Mesenteric fat pad (tissue), 1 donor: ENCODE data around the gene CNTNAP5. TPM values are rescaled to one million over a fixed set of nuclear protein-coding genes. Genes with fewer than 3 reads are reported as not detected.

ENCODE experiments used
- DNase-seq: peaks from one replicate; pipeline ENCODE4 v3.0.0-alpha.2; 2020; ENCODE audit warnings: low spot score
- total RNA-seq: library from RNA; stranded (reverse); fragmentation: NEBNext Ultra II Directional; extraction: Animal tissue kit (Norgen Biotek cat#: 25700); gene quantifications from one replicate; pipeline ENCODE4 v1.2.1, GENCODE V29; 2021
- donor health status: DM: yes; HTN: yes; CAD: no.

The CNTNAP5 gene
- total RNA-seq, 1 donor from 2014 or later, result not detected

DNA sequence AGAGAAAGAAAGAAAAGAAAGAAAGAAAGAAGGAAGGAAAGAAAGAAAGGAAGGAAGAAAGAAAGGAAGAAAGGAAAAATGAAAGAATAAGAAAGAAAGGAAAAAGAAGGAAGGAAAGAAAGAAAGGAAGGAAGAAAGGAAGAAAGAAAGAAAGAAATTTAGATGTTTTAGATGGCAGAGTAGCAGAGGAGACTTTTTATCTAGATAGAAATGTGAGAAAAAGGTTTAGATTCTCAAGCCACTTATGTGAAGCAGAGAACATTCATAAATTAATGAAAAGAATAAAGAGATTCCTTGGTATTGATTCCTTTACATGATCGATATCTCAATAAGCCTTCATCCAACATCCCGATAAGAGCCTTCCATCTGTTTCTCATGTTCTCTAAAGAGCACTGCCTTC is 513.5 kb downstream of the CNTNAP5 start:
- no peak for DNase-seq

DNA sequence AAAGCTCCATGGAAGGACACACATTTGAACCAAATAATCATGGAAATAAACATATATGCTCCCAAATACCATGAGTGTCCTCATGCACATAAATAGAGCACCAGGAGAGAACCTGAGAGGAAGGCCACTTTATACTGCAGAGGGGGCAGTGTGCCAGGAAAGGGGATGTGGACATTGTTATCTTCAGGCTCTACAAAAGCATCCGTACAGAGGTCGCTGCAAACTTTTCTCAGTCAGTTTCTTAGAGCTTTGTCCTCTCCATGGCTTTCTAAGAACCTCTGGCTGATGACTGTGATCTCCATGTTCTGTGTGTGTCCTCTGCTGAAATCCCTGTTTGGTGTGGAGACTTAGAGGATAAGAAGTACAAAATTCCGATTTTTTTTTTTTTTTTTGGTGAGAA is 515.7 kb downstream of the CNTNAP5 start:
- DNase-seq, result no peak

DNA sequence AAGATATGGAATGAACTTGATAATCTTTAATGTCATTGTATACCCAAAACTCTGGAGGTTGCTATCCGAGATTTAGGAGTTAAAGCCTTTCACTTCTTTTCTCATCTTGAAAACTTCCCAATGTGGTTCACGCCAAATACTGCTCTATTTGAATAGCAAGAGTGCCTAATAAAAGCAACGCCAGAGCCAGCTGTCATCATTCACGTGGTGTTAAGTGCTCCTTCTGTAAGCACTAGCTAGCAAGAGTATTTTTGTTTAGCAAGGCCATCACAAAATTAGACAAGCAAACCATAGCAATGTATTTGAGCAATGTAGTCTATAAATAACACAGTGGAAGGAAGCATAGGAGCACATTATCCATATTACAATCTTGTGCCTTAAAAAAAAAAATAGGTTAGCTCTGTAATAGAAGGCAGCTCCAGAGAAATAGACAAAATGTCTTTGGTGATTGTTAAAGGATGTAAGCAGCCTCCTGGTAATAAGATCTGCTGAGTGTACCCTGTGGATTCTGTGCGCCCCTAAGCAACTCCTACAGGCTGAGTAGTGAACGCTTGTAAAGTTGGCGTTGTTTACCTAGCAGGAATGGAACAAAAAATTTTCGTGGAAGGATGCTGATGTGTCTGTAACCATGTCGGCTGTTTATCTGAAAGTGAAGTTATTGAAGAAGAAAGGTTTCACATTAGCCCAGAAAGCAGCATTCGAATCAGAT is 518.0 kb downstream of the CNTNAP5 start:
- DNase-seq, result no peak

DNA sequence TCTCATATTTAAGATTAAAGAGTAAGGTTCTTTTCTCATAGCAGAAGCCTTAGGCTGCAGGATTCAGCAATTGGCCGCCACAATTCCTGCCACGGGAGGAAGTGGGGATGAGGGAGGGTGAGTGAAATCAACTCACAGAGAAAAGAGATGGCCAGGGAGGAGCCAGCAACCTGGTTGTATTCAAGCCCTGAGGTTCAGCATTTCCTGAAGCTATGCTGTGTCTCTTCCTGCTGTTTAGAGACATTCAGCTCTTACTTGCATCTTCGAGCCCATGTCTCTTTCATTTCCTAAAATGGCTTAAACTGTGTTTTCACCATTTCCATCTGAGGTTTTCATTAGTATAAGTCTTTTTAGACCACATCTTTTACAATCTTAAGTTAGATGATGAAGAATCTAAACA is 522.6 kb downstream of the CNTNAP5 start:
- no peak for DNase-seq

DNA sequence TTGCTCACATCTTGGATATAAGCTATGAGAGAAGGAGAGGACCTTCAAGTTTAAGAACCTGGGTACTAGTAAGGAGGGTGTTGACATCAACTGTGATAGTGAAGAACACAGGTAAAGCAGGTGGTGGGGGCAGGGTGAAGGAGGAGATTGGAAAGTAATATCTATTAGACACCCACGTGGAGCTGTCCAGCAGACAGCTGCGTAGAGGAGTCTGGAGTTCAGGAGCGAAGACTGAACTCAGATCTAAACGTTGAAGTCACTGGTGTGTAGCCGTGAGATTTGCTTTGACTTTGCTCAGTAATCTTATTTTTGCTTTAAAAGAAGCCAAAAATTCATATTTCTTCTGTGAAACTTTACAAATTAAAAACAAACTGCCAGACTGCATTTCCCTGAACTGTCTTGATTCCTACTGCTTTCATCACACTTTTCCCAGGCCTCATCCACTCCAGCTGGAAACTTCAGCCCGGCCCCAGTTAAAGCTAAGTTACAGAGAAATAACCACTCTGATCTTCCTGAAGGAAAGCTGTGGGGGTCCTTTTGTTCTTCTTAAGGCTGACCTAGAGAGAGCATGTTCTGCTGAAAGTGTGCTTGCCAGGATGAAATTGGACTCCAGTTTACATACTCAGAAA is 533.3 kb downstream of the CNTNAP5 start:
- no peak for DNase-seq

DNA sequence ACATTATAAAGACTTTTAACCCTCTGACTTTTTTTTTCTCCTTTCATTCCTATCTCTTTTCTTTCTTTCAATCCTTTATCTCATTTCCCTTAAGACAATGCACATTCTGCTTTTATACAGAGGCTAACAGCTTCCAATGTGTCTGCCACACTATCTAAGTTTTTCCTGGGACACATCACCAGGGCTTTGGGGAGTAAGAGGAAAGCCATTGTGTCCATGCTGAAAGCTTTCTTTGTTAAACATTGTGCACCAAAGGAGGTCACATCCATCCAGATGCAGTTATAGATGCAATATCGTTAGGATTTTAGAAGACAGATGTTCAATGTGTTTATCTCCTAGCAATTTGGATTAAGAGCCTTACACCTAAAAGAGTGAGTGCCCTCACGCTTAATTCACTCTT is 534.1 kb downstream of the CNTNAP5 start:
- DNase-seq, result no peak

DNA sequence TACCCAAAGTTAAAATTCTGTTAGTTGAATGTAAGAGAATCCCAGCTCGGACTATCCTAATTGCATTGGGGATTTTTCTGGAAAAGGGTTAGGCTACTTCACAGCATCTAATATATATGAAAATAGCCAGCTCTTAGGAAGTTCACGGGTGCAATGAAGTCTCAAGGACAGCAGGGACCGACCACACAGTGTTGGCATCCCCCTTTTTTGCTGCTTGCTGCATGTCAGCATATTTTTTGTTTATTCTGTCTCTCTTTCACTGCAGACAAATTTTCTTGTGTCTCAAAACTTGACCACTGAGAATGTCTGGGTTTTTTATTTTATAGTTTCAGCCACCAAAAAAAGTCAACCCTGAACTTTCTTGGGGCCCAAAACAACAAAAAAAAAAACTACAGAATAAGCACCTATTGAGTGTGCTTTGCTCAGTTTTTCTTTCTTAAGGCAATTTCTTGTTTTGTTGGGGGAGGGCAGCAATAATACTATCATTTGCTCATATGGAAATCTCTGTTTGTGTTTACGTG is 535.6 kb downstream of the CNTNAP5 start:
- DNase-seq, result no peak

DNA sequence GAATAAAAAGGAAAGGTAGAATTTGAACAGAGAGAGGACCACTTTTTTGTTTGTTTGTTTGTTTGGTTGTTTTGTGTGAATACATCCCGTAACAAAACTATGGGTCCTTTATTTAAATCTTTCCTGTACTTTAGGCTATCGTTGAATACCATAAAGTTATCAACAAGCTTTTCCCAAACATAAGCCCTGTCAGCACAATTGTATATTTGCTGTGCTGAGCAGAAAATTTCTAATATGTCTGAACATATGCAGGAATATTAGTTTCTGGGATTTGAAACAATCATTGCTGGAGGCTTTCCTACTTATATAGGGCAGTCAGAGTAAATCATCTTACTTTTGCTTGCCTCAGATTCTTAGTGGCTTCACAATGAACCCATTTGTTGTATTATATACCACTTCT is 536.4 kb downstream of the CNTNAP5 start:
- no peak for DNase-seq

DNA sequence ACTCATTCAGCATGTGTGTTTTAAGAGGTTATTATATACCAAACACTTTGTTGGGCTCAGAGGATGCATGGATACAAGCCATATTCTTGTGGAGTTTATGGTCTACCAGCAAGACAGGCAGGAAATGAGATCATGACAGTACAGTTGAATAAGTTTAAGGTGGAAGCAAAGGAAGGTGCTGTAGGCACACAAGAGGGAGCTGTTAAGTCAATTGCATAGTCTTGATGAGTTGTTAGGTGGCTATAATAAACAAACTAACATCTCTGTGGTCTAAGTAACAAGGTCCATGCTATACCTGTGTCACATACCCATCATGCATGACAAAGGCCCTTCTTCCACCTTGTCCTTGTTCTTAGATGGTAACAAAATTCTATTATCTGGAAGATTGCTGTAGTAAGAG is 538.3 kb downstream of the CNTNAP5 start:
- no peak for DNase-seq

DNA sequence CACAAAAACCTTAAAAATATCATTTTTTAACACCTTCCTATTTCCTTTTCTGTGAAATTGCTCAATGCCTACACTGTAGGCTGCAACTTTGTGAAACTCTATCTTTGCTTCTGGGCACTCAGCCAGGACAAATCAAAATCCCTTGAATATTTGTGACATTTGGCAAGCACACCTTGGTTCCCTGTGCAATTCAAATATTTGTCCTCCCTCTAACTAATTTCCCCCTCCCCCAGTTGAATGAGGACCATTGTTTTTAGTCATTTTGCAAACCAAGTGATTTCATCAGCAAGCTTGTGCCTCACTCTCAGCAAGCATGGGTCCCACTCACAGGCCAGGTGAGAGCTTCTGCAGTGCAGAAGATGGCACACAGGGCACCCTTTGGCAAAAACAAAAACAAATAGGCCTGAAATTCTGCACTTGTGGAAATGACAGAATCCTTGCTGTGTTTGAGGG is 541.5 kb downstream of the CNTNAP5 start:
- DNase-seq, result no peak

DNA sequence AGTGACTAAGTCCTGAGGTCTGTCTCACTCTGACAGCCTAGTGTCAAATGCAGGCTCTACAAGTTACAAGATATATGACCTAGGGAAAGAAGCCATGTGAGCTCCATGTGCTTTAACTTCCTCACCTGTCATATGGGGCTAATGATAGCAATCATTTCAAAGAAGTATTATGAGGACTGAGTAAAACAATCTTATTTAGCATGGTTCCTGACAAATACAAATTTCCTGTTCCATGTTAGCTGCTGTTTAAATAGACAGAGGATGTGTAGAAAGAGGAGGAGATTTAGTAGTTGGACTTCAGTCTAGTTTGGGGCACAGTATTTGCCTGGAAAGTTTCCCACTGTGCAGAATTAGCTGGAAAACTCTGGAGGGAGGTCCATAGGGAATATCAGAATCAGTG is 545.8 kb downstream of the CNTNAP5 start:
- DNase-seq, result no peak

DNA sequence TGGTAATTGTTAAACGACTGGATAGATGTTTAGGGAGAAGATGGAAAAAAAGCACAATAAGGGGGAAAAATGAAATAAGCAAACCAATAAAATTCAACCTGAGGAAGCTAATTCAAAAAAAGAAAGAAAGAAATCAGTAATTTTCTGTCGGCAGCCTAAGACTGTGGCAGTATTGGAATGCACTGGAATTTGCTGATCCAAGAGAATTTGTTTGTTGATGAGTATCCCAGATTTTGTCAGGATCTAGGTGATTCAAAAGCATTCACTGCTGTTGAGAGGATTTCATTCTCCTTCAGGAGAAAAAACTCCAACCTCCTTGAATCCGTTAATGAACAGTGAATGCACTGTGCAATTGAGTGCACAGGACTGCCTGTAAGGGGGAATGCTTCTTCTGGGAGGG is 546.7 kb downstream of the CNTNAP5 start:
- no peak for DNase-seq

DNA sequence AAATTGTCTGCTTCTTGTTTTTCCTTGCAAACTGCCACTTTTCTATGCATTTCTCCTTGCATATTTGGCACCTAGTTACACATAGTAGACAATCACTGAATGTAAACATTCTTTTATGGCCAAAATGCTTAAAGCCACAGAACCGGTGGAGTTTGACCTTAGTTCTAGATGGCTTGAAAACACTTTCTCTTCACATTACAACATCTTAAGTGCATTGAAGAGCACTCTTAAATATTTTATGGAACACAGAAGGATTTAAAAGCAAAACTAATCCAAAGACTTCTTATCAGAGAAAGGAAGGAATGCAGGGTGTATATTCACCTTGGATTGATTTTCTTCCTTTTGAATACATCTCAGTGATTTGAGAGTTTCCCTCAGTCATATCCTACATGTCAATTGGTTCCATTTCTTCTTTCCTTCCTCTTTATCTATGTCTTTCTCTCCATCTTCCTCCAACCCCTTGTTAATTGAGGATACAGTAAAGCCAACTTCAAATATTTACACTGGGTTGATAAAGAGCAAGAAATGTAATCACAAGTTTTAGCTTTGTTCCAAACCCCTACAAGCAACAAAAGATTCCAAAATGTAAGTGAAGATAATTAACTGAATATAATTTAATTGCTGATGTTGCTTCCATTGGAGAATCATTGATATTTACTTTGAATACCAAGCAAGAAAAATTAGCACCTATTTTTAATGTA is 548.0 kb downstream of the CNTNAP5 start:
- DNase-seq, result no peak

DNA sequence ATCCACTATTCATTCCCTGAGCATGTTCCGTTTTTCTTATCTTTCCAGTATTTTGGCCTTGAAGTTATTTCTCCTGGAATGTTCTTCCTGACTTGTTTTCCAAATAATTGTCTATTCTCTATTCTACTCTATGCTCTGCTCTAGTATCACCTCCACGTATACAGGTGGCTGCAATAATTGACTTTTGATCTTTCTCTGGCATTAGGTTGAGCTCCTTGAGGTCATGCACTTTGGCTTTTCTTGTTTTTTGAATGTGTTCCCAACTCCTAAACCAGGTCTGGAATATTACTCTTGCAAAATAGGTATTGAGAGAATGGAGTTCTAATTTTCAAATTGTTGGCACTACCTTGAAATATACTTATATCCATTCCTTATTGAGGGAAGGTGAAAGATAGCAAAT is 550.4 kb downstream of the CNTNAP5 start:
- DNase-seq, result no peak

DNA sequence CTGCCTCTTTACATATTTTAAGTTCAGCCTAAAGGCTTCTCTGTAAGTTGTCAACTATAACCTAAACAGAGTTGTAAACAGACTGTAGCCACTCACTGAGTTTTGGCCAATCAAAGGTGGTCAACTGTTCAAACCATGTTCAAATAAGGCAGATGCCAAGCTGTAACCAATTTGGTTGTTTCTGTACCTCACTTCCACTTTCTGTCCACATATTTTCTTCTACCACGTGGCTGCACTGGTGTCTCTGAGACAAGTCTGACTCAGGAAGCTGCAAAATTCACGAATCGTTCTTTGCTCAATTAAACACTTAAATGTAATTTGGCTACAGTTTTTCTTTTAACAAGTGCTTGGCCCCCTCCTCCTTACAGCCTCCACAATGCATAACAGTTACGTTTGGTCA is 555.2 kb downstream of the CNTNAP5 start:
- DNase-seq, result no peak

DNA sequence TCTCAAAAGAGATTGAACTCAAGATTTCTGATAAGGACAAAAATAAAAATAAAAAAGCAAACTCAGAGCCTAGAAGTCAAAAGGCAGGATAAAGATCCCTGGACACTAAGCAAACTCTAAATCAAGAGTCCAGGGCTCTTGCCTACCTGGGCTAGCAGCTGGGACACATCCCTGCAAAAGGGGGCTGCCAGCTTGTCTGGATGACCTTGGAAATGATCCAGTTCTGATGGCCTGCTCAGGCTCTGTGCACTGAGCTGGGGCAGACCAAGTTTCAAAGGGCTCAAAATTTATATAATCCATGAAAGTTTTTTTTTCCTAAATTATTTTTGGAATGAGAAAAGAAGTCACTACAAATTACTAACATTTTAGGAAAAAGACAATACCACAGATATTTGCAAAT is 557.3 kb downstream of the CNTNAP5 start:
- DNase-seq, result no peak

DNA sequence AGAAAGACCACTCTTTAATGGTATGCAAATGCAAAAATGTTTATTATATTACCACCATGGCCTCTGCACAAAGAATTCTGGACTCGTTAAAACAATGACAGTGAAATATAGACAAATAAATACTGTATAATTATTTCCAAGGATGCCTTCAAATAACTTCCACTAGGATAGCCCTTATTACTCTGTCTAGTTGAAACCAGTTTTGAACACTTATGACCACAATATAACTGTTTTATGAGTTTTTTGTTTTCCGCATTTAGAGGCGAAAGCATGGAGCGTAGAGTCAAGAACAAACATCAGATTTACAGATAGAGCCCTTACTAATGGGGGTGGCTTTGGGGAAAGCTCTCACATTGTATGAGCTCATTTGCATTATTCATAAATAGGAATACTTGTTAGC is 559.5 kb downstream of the CNTNAP5 start:
- no peak for DNase-seq

DNA sequence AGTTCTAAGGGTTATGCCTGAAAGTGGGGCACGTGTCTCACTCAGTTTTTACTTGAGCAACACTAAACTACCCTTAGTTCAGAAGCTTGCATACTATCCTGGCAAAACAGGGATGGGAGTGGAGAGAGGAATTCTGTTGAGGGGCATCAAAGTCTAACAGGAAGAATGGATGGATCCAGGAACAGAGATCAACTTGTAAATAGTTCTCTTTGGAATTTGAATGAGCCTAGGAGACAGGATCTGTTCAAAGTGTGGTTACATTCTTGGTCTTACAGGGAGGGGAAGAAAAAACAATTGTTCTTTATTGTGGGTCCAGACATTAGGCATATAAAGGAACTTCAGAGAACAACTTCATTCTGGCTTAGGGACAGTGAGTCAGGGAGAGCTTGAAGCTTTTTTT is 560.2 kb downstream of the CNTNAP5 start:
- DNase-seq, result no peak

DNA sequence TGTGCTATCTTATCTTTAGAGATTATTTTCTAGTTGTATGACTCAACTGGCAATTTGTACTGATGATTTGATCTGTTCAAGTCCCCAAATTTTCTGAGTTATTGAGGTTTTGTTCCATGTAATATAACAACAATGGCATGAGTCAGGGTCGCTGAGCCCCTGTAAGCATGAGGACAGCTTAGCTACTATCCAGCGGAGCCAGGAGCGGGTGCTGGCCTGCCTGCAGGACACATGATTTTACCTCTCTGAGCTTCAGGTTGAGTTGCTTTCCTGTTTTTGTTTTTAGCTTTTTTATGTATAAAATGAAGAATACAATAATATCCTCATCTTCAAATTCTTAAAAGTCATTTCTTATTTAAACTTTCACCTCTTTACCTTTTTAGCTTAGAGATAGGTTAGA is 561.1 kb downstream of the CNTNAP5 start:
- DNase-seq, result no peak

DNA sequence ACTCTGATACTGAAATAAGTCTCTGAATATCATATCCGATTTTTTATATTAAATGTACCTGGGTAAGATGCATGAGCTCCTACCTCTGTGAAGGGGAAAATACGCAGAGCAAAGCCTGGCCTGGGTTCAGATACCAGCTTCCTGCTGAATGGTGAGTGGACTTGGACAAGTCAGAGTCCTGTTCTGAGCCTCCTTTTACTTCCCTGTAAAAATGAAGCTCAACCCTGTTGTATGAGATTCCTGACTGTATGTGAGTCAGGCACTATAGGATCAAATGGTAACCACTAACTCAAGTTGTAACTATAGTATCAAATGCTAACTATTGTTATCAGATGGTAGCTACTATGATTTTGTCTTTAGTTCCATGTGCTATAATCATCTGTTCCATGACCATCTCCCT is 561.7 kb downstream of the CNTNAP5 start:
- DNase-seq, result no peak

DNA sequence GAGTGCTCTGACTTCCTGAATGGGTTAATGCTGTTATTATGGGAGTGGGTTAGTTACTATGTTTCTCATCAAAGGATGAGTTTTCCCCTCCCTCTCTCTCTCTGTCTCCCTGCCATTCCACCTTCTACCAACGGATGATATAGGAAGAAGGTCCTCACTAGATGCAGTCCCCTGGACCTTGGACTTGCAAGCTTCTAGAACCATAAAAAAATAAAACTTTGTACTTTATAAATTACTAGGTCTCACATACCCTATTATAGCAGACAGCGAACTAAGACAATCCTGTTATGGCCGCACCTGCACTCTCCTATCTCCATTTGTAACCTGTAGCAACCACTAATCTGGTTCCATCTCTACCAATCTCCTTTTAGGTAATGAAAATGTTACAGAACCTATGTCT is 564.9 kb downstream of the CNTNAP5 start:
- no peak for DNase-seq

DNA sequence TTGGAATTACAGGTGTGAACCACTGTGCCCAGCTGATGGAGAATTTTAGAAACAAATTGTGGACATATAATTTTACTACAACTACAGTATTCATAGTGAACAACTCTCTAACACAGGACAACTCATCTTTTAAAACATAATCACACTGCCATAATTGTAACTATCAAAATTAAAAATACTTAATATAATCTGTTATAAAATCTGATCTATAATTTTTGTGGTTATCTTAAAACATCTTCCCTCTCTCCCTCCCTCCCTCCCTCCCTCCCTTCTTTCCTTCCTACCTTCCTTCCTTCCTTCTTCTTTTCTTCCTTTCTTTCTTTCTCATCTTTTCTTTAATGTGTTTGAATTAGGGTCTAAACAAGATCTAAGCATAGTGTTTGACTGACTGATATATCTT is 577.7 kb downstream of the CNTNAP5 start:
- no peak for DNase-seq
